CD14-positive monocyte (primary cell): ENCODE measurements around the gene STRIP2. TPM values are rescaled to one million over a fixed set of nuclear protein-coding genes. Genes with fewer than 3 reads are reported as not detected.
A peak's percentile ranks its signal among the peaks of the same experiment; 100 is the strongest.

ENCODE experiments used
- DNase-seq, 3 donors: peaks; one replicate each; pipeline ENCODE4 v3.0.0-alpha.2; 2011 to 2022
- H2AFZ ChIP-seq: 2 replicates; pipeline ENCODE4 v1.6.0; 2012; ENCODE audit warnings: mild to moderate bottlenecking, low read depth, low read length, inconsistent platforms; ENCODE audit not compliant: insufficient read depth, poor library complexity, severe bottlenecking
- H3K27ac ChIP-seq, 2 donors: 1 replicate in 1 of 2; 2 replicates in 1 of 2; pipeline ENCODE4 v1.5.1; 2012 to 2013; ENCODE audit warnings: low read length in 2 of 2, control low read depth in 1 of 2, inconsistent platforms in 1 of 2, low read depth in 1 of 2, mild to moderate bottlenecking in 1 of 2
- H3K27me3 ChIP-seq, 2 donors: one replicate each; pipeline versions ENCODE4 v1.6.0 to v1.6.1; 2011 to 2013; ENCODE audit warnings: low read length in 2 of 2; ENCODE audit not compliant: control insufficient read depth in 2 of 2, insufficient read depth in 2 of 2
- H3K36me3 ChIP-seq, 2 donors: replicated peaks in 1 of 2; 1 replicate in 1 of 2; 2 replicates in 1 of 2; pipeline versions ENCODE4 v1.5.1 to v1.6.1; 2012 to 2013; ENCODE audit warnings: low read length in 2 of 2, control low read depth in 1 of 2, inconsistent platforms in 1 of 2, mild to moderate bottlenecking in 1 of 2; ENCODE audit not compliant: insufficient read depth in 2 of 2, control insufficient read depth in 1 of 2
- H3K4me1 ChIP-seq, 2 donors: 1 replicate in 1 of 2; 2 replicates in 1 of 2; pipeline versions ENCODE4 v1.5.1 to v1.6.1; 2012 to 2013; ENCODE audit warnings: low read length in 2 of 2, control low read depth in 1 of 2, inconsistent platforms in 1 of 2, mild to moderate bottlenecking in 1 of 2, moderate library complexity in 1 of 2; ENCODE audit not compliant: insufficient read depth in 2 of 2, control insufficient read depth in 1 of 2
- H3K4me2 ChIP-seq: replicated peaks from 2 replicates; pipeline ENCODE3; 2012; ENCODE audit warnings: low read length, moderate library complexity, mild to moderate bottlenecking; ENCODE audit not compliant: poor library complexity, severe bottlenecking; ENCODE audit errors: extremely low read depth
- H3K4me3 ChIP-seq, 3 experiments: fragments of 200-600 bp in 1 of 3; sonication (generic) in 1 of 3; replicated peaks in 1 of 3; 1 replicate in 2 of 3; 2 replicates in 1 of 3; pipeline ENCODE4 v1.5.1; 2011 to 2013; ENCODE audit warnings: low read length in 3 of 3, mild to moderate bottlenecking in 3 of 3, control low read depth in 2 of 3, low read depth in 2 of 3, inconsistent platforms in 1 of 3, moderate library complexity in 1 of 3
- H3K79me2 ChIP-seq: 2 replicates; pipeline ENCODE4 v1.6.0; 2012; ENCODE audit warnings: mild to moderate bottlenecking, control low read depth, inconsistent platforms, low read length, moderate library complexity; ENCODE audit not compliant: insufficient read depth
- H3K9ac ChIP-seq: 2 replicates; pipeline ENCODE4 v1.6.0; 2017; ENCODE audit warnings: low read length, mild to moderate bottlenecking; ENCODE audit not compliant: insufficient read depth, poor library complexity, severe bottlenecking
- H3K9me3 ChIP-seq, 2 donors: replicated peaks in 1 of 2; 1 replicate in 1 of 2; 2 replicates in 1 of 2; pipeline versions ENCODE4 v1.5.1 to v1.6.1; 2012 to 2013; ENCODE audit warnings: low read length in 2 of 2, control low read depth in 1 of 2; ENCODE audit not compliant: control insufficient read depth in 1 of 2, insufficient read depth in 1 of 2
- H4K20me1 ChIP-seq: 2 replicates; pipeline ENCODE4 v1.6.0; 2012; ENCODE audit warnings: mild to moderate bottlenecking, low read length, control low read depth, moderate library complexity; ENCODE audit not compliant: insufficient read depth
- H3K27ac Mint-ChIP-seq, 7 donors: one replicate each; pipeline ENCODE4 v1.8.0; 2020; ENCODE audit warnings: mild to moderate bottlenecking in 7 of 7, mixed read lengths in 7 of 7, moderate library complexity in 6 of 7, inconsistent platforms in 2 of 7
- H3K27me3 Mint-ChIP-seq, 3 donors: one replicate each; pipeline ENCODE4 v1.8.0; 2021 to 2022; ENCODE audit warnings: low read depth in 3 of 3, mild to moderate bottlenecking in 3 of 3, mixed read lengths in 3 of 3, moderate library complexity in 3 of 3, inconsistent platforms in 1 of 3
- H3K36me3 Mint-ChIP-seq, 2 donors: one replicate each; pipeline ENCODE4 v1.8.0; 2020; ENCODE audit warnings: mixed read lengths in 2 of 2, inconsistent platforms in 1 of 2, mild to moderate bottlenecking in 1 of 2
- H3K4me1 Mint-ChIP-seq: one replicate; pipeline ENCODE4 v1.8.0; 2020; ENCODE audit warnings: mild to moderate bottlenecking, mixed read lengths
- H3K4me3 Mint-ChIP-seq, 2 donors: one replicate each; pipeline ENCODE4 v1.8.0; 2020; ENCODE audit warnings: mild to moderate bottlenecking in 2 of 2, mixed read lengths in 2 of 2, moderate library complexity in 1 of 2
- H3K9me3 Mint-ChIP-seq, 7 donors: one replicate each; pipeline ENCODE4 v1.8.0; 2020 to 2022; ENCODE audit warnings: mixed read lengths in 7 of 7, mild to moderate bottlenecking in 6 of 7, moderate library complexity in 6 of 7, inconsistent platforms in 2 of 7
- WGBS: methylation state at CpG from one replicate; pipeline ENCODE4 v1.1.5; 2013; ENCODE audit warnings: missing lambda C conversion rate; ENCODE audit not compliant: insufficient coverage; 5-methylcytosine and 5-hydroxymethylcytosine counted together
- intact Hi-C, 2 donors: fragments of 100-400 bp; cut with micrococcal nuclease; formaldehyde crosslinking; loops; one replicate each; pipeline versions ENCODE4 v1.15.0 to v1.15.1; 2023
- polyA plus RNA-seq, 3 donors: library from polyadenylated mRNA; depleted of rRNA in 1 of 3; unstranded in 2 of 3; stranded (reverse) in 1 of 3; fragments of 300-500 nt in 2 of 3; fragments of >200 nt in 1 of 3; fragmentation: Illumina TruSeq in 2 of 3; gene quantifications; 1 replicate in 2 of 3; 2 replicates in 1 of 3; pipeline ENCODE4 v1.2.3, GENCODE V29; 2012 to 2021
- TF ChIP-seq, protein P1 (sequence below): fragments of 200-600 bp; IDR thresholded peaks from one replicate; pipeline ENCODE4 v1.8.0; 2022; ENCODE audit warnings: antibody characterized with exemption, mild to moderate bottlenecking

The STRIP2 gene
- polyA plus RNA-seq, 3 donors, result 0.11 to 0.12 TPM; not detected in 1

GRCh38 chr7:129494041-129494440 is 59.8 kb downstream of the STRIP2 start:
- H3K4me3 Mint-ChIP-seq, result no peak overlapping the region
- H4K20me1 ChIP-seq, result no peaks in the 10 kb centered on the region
- H3K27me3 ChIP-seq, result no peaks in the 10 kb centered on the region
- H3K36me3 ChIP-seq, result no peaks in the 10 kb centered on the region
- H3K27ac Mint-ChIP-seq, result no peak overlapping the region
- H3K27me3 Mint-ChIP-seq, result peaks cover 0 to 5% (median 4%) of the 10 kb centered on the region in 3 donors
- WGBS, result 98% methylated on average over 4 of the region's 5 CpGs
- intact Hi-C loops, result no loop called here
- H3K9me3 Mint-ChIP-seq, result peaks cover 0 to 5% (median 2%) of the 10 kb centered on the region in 7 donors
- H3K4me1 Mint-ChIP-seq, result peaks cover 3% of the 10 kb centered on the region
- no peak overlapping the region for H3K9ac ChIP-seq
- peak in 1 of 3 donors; percentile 7 for DNase-seq
- no peak overlapping the region for H3K4me2 ChIP-seq
- no peak overlapping the region for H2AFZ ChIP-seq
- H3K4me3 ChIP-seq, result no peak overlapping the region
- H3K79me2 ChIP-seq, result no peaks in the 10 kb centered on the region
- TF ChIP-seq, protein P1, sequence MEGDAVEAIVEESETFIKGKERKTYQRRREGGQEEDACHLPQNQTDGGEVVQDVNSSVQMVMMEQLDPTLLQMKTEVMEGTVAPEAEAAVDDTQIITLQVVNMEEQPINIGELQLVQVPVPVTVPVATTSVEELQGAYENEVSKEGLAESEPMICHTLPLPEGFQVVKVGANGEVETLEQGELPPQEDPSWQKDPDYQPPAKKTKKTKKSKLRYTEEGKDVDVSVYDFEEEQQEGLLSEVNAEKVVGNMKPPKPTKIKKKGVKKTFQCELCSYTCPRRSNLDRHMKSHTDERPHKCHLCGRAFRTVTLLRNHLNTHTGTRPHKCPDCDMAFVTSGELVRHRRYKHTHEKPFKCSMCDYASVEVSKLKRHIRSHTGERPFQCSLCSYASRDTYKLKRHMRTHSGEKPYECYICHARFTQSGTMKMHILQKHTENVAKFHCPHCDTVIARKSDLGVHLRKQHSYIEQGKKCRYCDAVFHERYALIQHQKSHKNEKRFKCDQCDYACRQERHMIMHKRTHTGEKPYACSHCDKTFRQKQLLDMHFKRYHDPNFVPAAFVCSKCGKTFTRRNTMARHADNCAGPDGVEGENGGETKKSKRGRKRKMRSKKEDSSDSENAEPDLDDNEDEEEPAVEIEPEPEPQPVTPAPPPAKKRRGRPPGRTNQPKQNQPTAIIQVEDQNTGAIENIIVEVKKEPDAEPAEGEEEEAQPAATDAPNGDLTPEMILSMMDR, result no peak
- H3K9me3 ChIP-seq, result no peaks in the 10 kb centered on the region
- no peak overlapping the region for H3K27ac ChIP-seq
- no peaks in the 10 kb centered on the region for H3K4me1 ChIP-seq
- H3K36me3 Mint-ChIP-seq, result no peaks in the 10 kb centered on the region

DNA sequence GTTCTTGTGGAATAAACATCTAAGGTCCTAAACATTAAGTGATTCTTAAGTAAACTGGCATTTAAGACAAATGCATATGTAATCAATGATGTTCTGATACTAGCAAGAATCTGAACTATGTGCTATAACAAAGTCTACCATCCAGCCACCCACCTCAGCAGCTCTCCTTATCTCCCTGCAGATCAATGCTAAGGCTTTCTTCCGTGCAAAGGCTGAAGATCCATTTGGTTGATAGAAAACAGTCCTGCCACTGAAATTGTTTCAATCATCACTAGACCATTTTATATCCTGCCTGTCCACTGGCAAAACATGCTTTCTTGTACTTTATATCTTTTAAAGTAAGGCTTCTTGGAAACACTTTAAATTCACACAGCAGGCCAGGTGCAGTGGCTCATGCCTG is 61.8 kb downstream of the STRIP2 start:
- no peaks in the 10 kb centered on the region for H3K9me3 ChIP-seq
- TF ChIP-seq, protein P1, result no peak
- no peak overlapping the region for H3K4me2 ChIP-seq
- H3K27ac ChIP-seq, result no peak overlapping the region
- peaks cover 2 to 9% (median 6%) of the 10 kb centered on the region in 3 donors for H3K27me3 Mint-ChIP-seq
- no peaks in the 10 kb centered on the region for H3K4me1 ChIP-seq
- peaks cover 0 to 3% (median 0%) of the 10 kb centered on the region in 7 donors for H3K9me3 Mint-ChIP-seq
- no peak overlapping the region for H3K4me3 Mint-ChIP-seq
- peaks cover 0 to 3% of the 10 kb centered on the region in 2 donors for H3K27me3 ChIP-seq
- H4K20me1 ChIP-seq, result no peaks in the 10 kb centered on the region
- no CpG with 5 or more reads among the region's 1 CpG for WGBS
- DNase-seq, result no peak
- peaks cover 3% of the 10 kb centered on the region for H3K4me1 Mint-ChIP-seq
- H3K79me2 ChIP-seq, result no peaks in the 10 kb centered on the region
- no peak overlapping the region for H2AFZ ChIP-seq
- H3K36me3 Mint-ChIP-seq, result peaks cover 0 to under 1% of the 10 kb centered on the region in 2 donors
- intact Hi-C loops, result no loop called here
- H3K27ac Mint-ChIP-seq, result no peak overlapping the region
- H3K9ac ChIP-seq, result no peak overlapping the region
- no peaks in the 10 kb centered on the region for H3K36me3 ChIP-seq
- no peak overlapping the region for H3K4me3 ChIP-seq
